Smooth muscle cell (in vitro differentiated cells): ENCODE measurements around the gene PGF. TPM values are rescaled to one million over a fixed set of nuclear protein-coding genes. Genes with fewer than 3 reads are reported as not detected.
"Not testable (repeated sequence)": the region's sequence is repeated elsewhere in the genome, so short reads cannot be mapped to it uniquely, and the experiment has no call there.

ENCODE experiments used
- DNase-seq: peaks from one replicate; lab custom pipeline; 2025; ENCODE audit not compliant: unreplicated experiment; lab: John Stamatoyannopoulos, UW
- H2AFZ ChIP-seq: fragments of 200-600 bp; sonication (generic); 2 replicates; pipeline ENCODE4 v1.6.0; 2016; ENCODE audit warnings: antibody characterized with exemption, low read depth, mild to moderate bottlenecking
- H3F3A ChIP-seq: fragments of 200-600 bp; sonication (generic); 2 replicates; pipeline ENCODE4 v1.6.0; 2017; ENCODE audit warnings: antibody characterized with exemption, low read depth
- H3K27ac ChIP-seq: fragments of 200-600 bp; sonication (generic); 2 replicates; pipeline ENCODE4 v1.5.1; 2016; ENCODE audit warnings: low read depth, mild to moderate bottlenecking
- H3K27me3 ChIP-seq: fragments of 200-600 bp; sonication (generic); 2 replicates; pipeline ENCODE4 v1.6.1; 2016; ENCODE audit warnings: low read depth, mild to moderate bottlenecking
- H3K36me3 ChIP-seq: fragments of 200-600 bp; sonication (generic); 2 replicates; pipeline ENCODE4 v1.5.1; 2016; ENCODE audit warnings: low read depth
- H3K4me1 ChIP-seq: fragments of 200-600 bp; sonication (generic); 2 replicates; pipeline ENCODE4 v1.5.1; 2016; ENCODE audit warnings: low read depth
- H3K4me2 ChIP-seq: fragments of 200-600 bp; sonication (generic); 2 replicates; pipeline ENCODE4 v1.6.0; 2016; ENCODE audit warnings: mild to moderate bottlenecking
- H3K4me3 ChIP-seq: fragments of 200-600 bp; sonication (generic); 2 replicates; pipeline ENCODE4 v1.5.1; 2016; ENCODE audit warnings: mild to moderate bottlenecking
- H3K79me2 ChIP-seq: fragments of 200-600 bp; sonication (generic); 2 replicates; pipeline ENCODE4 v1.6.0; 2016; ENCODE audit warnings: low read depth, mild to moderate bottlenecking
- H3K9ac ChIP-seq: fragments of 200-600 bp; sonication (generic); 2 replicates; pipeline ENCODE4 v1.6.0; 2016; ENCODE audit warnings: low read depth
- H3K9me3 ChIP-seq: fragments of 200-600 bp; sonication (generic); replicated peaks from 2 replicates; pipeline ENCODE4 v1.5.1; 2016; ENCODE audit warnings: low read depth
- H4K20me1 ChIP-seq: fragments of 200-600 bp; sonication (generic); 2 replicates; pipeline ENCODE4 v1.6.0; 2016; ENCODE audit warnings: low read depth
- WGBS: methylation state at CpG from one replicate; pipeline ENCODE4 v1.1.7; 2016; ENCODE audit warnings: low lambda C conversion rate; 5-methylcytosine and 5-hydroxymethylcytosine counted together
- polyA plus RNA-seq: library from polyadenylated mRNA; unstranded; fragments of >200 nt; fragmentation: Nextera tagmentation; extraction: Ambion mirVana; gene quantifications from 2 replicates; pipeline ENCODE4 v1.2.1, GENCODE V29; 2016
- total RNA-seq: library from RNA; depleted of rRNA; stranded (reverse); fragments of >200 nt; gene quantifications from 2 replicates; pipeline ENCODE4 v1.2.3, GENCODE V29; 2014
- TF ChIP-seq, protein P1 (sequence below): fragments of 200-600 bp; sonication (generic); IDR thresholded peaks from 2 replicates; pipeline ENCODE4 v1.5.1; 2017; ENCODE audit warnings: borderline replicate concordance, mild to moderate bottlenecking, antibody characterized with exemption; ENCODE audit not compliant: insufficient read depth, poor library complexity, severe bottlenecking

PGF gene
- total and polyA plus RNA-seq, 2 experiments from 2014 or later, result 15.4 to 30.6 TPM

GRCh38 chr14:74936151-74936550 is 19.2 kb downstream of the PGF start:
- no peak for DNase-seq
- H4K20me1 ChIP-seq, result no peaks in the 10 kb centered on the region
- H3K9ac ChIP-seq, result no peak overlapping the region
- H2AFZ ChIP-seq, result no peak overlapping the region
- 97% methylated on average over 11 of the region's 11 CpGs for WGBS
- TF ChIP-seq, protein P1, sequence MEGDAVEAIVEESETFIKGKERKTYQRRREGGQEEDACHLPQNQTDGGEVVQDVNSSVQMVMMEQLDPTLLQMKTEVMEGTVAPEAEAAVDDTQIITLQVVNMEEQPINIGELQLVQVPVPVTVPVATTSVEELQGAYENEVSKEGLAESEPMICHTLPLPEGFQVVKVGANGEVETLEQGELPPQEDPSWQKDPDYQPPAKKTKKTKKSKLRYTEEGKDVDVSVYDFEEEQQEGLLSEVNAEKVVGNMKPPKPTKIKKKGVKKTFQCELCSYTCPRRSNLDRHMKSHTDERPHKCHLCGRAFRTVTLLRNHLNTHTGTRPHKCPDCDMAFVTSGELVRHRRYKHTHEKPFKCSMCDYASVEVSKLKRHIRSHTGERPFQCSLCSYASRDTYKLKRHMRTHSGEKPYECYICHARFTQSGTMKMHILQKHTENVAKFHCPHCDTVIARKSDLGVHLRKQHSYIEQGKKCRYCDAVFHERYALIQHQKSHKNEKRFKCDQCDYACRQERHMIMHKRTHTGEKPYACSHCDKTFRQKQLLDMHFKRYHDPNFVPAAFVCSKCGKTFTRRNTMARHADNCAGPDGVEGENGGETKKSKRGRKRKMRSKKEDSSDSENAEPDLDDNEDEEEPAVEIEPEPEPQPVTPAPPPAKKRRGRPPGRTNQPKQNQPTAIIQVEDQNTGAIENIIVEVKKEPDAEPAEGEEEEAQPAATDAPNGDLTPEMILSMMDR, result no peak
- no peaks in the 10 kb centered on the region for H3K9me3 ChIP-seq
- H3K27ac ChIP-seq, result no peak overlapping the region
- peaks cover 9% of the 10 kb centered on the region for H3F3A ChIP-seq
- no peaks in the 10 kb centered on the region for H3K27me3 ChIP-seq
- no peaks in the 10 kb centered on the region for H3K79me2 ChIP-seq
- no peaks in the 10 kb centered on the region for H3K4me1 ChIP-seq
- H3K36me3 ChIP-seq, result no peaks in the 10 kb centered on the region
- no peak overlapping the region for H3K4me3 ChIP-seq
- no peak overlapping the region for H3K4me2 ChIP-seq

DNA sequence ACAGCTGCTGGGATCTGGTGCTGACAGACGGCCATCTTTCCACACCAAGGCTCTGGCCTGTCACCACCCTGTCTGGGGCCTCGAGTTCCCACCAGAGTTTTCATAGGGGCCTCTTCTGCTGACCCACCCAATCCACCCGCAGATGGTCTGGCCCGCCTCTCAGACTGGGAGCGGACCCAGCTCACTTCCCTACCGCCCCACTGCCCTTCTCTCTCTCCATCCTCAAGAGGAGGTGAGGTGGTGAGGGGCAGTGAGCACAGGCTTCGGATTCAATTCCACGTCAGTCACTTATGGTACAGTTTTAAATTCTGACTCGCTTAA is 20.1 kb downstream of the PGF start:
- Histone ChIP-seq H3K9me3 (no peaks in the 10 kb centered on the region), H3K79me2 (no peaks in the 10 kb centered on the region), H3K4me1 (no peaks in the 10 kb centered on the region), H4K20me1 (no peaks in the 10 kb centered on the region), H3K27ac (no peak overlapping the region), H3K4me2 (no peak overlapping the region), H3K27me3 (no peaks in the 10 kb centered on the region), H2AFZ (no peak overlapping the region), H3F3A (peaks cover 7% of the 10 kb centered on the region), H3K4me3 (no peak overlapping the region), H3K36me3 (no peaks in the 10 kb centered on the region), H3K9ac (no peak overlapping the region)
- 93% methylated on average over 9 of the region's 9 CpGs for WGBS
- TF ChIP-seq, protein P1, result no peak
- no peak for DNase-seq

DNA sequence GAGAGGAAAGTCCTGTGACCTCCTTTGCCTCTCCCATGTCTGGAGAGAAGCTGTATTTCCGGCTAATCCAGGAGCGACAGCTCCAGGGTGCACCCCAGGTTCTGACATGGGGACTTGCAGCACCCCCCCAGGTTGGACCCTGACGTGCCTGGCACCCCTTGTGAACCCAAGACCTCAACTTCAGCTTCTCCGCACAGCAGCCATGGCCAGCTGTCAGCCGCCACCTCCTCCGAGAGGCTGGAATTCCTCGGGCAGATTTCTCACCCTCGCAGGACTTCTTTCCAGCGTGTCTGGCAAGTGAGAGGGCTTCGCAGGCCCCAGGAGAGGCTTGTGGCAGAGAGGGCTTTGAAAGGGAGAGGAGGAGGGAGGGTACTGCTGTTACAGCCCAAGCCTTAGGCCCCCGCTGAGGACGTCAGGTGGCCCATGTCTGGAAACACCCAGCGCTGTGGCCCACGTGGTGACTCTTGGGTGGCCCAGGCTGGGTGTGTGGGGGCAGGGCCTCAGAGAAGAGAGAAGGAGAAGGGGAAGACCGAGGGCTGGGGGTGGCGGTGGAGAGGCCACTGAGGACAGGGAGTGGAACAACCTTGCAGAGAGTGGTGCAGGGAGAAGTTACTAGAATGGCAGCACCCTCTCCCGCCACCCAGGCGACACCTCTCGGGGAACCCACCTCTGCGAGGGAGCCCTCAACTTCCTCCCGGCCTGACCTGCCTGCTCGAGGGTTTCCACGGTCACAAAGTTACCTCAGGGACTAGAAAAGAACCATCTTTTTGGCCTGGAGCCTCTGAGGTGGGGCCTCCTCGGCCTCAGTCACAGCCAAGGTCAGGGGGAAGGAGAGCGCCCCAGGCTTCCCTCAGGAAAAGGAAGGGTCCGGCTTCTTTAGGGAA is 20.7 kb downstream of the PGF start:
- no peak overlapping the region for H3K9ac ChIP-seq
- no peaks in the 10 kb centered on the region for H3K79me2 ChIP-seq
- no peaks in the 10 kb centered on the region for H3K9me3 ChIP-seq
- no peak overlapping the region for H3K27ac ChIP-seq
- WGBS, result 68% methylated on average over 25 of the region's 26 CpGs
- peaks cover 5% of the 10 kb centered on the region for H3F3A ChIP-seq
- TF ChIP-seq, protein P1, result no peak
- H3K4me2 ChIP-seq, result no peak overlapping the region
- no peaks in the 10 kb centered on the region for H3K27me3 ChIP-seq
- no peaks in the 10 kb centered on the region for H3K36me3 ChIP-seq
- DNase-seq, result no peak
- no peak overlapping the region for H3K4me3 ChIP-seq
- H4K20me1 ChIP-seq, result no peaks in the 10 kb centered on the region
- no peaks in the 10 kb centered on the region for H3K4me1 ChIP-seq
- no peak overlapping the region for H2AFZ ChIP-seq

DNA sequence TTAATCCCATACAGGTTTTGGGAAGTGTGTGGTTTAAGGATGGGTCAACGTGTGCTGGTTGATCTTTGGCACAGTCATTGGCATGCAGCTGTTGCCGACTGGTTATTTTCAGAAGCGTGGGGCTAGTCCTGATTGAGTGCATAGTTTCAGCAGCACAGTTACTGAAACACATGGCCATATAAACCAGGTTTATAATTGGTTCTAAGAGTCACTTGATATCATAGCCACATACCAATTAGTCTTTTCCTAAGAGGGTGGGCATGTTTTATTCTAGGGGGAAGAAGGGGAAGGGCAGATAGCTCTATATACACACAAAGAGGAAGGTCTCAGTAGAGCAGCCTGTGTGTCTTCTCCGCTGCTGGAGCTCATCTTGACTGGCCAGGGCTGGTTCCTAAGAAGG is 21.4 kb downstream of the PGF start:
- no peak overlapping the region for H3K27ac ChIP-seq
- no peaks in the 10 kb centered on the region for H3K79me2 ChIP-seq
- peaks cover under 1% of the 10 kb centered on the region for H3F3A ChIP-seq
- H3K4me3 ChIP-seq, result no peak overlapping the region
- H3K9me3 ChIP-seq, result no peaks in the 10 kb centered on the region
- DNase-seq, result no peak
- 76% methylated on average over 4 of the region's 4 CpGs for WGBS
- H3K4me1 ChIP-seq, result no peaks in the 10 kb centered on the region
- no peak overlapping the region for H3K4me2 ChIP-seq
- TF ChIP-seq, protein P1, result no peak
- H4K20me1 ChIP-seq, result no peaks in the 10 kb centered on the region
- no peaks in the 10 kb centered on the region for H3K36me3 ChIP-seq
- no peak overlapping the region for H3K9ac ChIP-seq
- no peaks in the 10 kb centered on the region for H3K27me3 ChIP-seq
- no peak overlapping the region for H2AFZ ChIP-seq

GRCh38 chr14:74932936-74933335 is 22.5 kb downstream of the PGF start:
- not testable (repeated sequence) for H3K9me3 ChIP-seq, H3K27ac ChIP-seq, H3K4me2 ChIP-seq, H3K27me3 ChIP-seq, H3K9ac ChIP-seq, H4K20me1 ChIP-seq, H3K4me3 ChIP-seq, H3F3A ChIP-seq, H2AFZ ChIP-seq, DNase-seq, H3K36me3 ChIP-seq, H3K4me1 ChIP-seq, H3K79me2 ChIP-seq
- WGBS, result 96% methylated on average over 4 of the region's 4 CpGs
